Activated T-cell treated with anti-CD3 and anti-CD28 coated beads, Interleukin-2, amount 50 U/mL, for 1 hour (primary cell): ENCODE measurements around the gene EXOC3L4.
"Not testable (repeated sequence)": the region's sequence is repeated elsewhere in the genome, so short reads cannot be mapped to it uniquely, and the experiment has no call there.

ENCODE experiments used
- DNase-seq: peaks from one replicate; pipeline ENCODE4 v3.0.0-alpha.2; 2020

The EXOC3L4 gene

DNA sequence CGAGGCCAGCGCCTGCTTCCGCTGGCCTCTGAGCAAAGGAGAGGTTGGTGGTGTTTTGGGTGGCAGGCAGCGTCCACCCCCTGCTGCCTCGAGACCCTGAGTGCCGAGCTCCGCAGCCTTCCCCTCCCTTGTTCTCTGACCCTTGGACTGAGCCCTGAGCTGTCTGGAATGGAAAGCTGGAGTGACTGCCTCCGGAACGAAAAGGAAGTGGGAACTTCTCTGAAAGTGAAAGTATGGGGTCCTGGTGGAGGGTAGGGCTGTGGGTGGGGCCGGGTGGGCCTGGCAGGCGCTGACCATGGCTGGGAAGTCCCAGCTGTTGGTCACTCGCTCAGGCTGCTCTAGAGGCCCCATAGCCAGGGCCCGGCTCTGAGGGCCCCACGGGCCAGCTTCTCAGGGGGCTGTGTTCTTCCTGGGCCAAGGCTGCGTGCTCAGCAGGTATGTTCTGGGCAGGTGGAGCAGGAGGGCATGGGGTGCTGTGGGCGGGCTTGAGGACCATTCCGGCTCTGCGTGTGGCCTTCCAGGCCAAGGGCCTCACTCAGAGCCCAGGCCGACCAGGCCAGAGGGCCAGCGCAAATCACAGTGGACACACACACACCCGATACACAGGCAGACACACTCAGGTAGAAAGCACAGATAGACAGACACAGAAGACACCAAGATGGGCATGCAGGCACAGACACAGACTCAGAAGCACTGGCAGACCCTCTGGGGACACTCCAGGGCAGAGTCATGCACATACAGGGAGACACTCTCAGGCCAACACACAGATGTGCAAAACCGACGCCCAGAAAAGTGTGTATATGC lies at the start of gene EXOC3L4:
EXOC3L4 (plus strand) TSS at position 320 of the 804 bp plus-strand sequence. CDS start 5,495 bp downstream, outside the sequence.
- no peak for DNase-seq

DNA sequence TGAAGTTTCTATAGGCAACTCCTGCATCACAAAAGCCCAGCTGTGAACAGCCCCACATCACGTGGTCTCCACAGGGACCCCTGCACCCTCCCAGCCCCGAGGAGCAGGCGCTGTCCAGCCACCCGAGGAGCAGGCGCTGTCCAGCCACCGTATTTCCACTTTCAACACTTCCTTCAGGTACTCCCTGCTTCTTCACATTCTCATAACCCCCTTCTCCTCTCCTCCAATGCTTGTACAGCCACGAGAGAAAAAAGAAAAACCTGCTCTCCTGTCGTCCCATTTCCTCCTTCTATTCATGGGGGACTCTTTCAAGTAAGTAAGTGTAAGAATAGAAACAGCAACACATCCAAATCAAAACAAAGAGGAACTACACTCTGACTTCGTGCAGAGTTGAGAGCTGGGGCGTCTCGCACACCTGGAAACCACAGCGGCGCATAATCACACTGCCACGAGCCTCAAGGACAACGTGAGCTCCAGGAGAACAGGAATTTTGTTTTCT lies 49.1 kb upstream of the EXOC3L4 start:
- no peak for DNase-seq

DNA sequence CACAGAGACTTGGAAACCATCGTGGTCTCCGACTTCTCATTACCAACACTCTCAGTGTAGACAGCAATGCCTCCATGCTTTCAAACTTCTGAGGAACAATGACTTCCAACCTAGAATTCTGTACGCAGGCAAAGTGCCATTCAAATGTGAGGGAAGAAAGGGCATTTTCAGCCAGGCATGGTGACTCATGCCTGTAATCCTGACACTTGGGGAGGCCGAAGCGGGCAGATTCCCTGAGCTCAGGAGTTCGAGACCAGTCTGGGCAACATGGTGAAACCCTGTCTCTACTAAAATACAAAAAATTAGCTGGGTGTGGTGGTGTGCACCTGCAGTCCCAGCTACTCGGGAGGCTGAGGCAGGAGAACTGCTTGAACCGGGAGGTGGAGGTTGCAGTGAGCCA lies 47.1 kb upstream of the EXOC3L4 start:
- not testable (repeated sequence) for DNase-seq

DNA sequence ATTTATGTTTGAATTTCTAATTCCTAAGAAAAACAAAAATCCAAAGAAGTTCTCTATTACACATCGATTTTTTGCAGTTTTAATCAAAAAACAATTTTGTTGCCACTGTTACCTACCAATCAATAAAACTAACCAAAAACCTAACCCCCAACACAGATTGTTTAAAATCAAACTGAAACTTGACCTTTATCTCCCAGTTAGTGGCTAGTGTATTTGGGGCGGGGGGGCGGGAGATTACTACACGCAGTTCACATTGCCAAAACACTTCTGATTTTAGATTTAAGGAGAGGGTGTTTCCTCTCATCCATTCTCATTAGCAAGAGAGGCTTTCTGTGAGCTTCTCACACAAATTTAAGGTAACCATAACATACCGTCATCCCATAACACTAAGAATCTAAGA lies 43.6 kb upstream of the EXOC3L4 start:
- no peak for DNase-seq

DNA sequence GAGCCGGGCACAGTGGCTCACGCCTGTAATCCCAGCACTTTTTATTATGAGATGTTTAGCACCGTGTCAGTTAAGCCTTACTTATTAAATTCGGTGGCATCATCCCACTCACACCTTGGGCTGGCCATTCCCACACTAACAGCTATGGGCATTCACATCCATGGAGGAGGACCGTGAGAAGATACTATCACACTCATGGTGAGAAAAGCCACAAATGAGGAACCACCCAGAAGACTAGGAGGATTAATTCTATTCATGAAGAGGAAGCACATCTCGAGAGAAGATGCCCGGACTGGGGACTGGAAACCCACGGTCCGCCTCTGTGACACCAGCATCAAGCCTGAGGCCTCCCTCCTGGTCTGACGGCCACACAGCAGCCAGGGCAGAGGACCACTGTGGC lies 42.1 kb upstream of the EXOC3L4 start:
- DNase-seq, result no peak

DNA sequence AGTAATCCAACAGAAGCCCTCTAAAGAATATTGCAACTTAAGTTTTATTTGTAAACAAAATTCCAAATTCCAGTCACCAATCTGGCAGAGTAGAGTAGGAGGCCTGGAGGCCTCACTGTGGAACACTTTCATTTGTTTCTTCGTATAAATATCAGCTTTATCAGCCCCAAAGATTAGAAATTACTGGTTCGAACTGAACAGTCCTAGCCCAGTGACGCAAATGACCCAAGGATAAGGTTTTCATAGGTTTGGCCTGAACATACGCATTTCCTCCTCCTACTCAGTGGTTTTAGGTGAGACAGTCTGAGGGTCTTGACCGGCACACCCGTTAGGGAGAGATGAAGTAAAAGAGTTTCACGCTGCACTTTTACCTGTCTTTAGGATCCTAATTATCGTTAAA lies 38.8 kb upstream of the EXOC3L4 start:
- DNase-seq, result no peak

DNA sequence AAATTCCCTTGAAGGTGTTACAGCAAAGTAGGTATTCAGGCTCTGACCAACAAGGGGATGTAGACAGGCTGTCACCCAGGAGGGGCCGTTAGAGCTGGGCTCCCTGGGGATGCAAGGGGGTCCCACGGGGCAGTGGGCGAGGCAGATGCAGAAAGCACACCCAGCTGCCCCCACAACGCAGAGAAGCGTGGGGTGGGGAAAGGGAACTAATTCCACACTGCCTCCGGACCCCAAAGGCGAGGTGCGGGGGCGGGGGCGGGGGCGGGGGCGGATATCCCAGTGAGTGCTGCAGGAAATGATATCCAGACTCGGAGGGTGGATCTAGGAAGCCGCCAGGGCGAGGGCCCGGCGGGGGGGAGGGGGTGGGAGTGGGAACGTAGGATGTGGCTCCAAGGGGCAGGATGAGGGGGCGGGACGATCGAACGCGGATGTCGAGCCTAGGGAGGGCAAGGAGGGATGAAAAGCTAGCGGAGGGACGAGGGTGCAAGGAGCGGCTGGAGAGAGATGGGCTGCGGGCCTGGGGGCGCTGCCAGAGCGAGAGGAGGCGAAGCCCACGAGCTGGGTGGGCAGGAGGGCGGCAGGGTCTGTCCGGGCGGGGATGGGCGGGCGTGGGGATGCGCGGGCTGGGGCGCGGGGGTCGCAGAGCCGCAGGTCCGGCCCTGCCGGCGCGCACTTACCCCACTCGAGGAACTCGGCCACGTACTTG lies 38.0 kb upstream of the EXOC3L4 start:
- no peak for DNase-seq

DNA sequence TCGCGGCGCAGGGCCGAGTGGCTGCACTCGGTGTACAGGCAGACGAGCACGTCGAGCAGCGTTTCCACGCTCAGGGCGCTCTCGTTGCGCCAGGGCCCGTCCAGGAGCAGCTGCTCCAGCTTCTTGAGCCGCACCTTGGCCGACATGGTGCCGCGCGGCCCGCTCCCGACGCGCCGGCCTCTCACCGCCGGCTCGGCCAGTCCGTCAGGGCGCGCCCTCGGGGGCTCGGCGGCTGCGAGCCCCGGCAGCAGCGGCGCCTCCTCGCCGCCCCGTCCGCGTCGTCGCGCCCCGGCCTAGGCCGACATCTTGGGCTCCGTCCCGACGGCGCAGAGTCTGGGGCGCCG lies 37.5 kb upstream of the EXOC3L4 start:
- DNase-seq, result no peak

DNA sequence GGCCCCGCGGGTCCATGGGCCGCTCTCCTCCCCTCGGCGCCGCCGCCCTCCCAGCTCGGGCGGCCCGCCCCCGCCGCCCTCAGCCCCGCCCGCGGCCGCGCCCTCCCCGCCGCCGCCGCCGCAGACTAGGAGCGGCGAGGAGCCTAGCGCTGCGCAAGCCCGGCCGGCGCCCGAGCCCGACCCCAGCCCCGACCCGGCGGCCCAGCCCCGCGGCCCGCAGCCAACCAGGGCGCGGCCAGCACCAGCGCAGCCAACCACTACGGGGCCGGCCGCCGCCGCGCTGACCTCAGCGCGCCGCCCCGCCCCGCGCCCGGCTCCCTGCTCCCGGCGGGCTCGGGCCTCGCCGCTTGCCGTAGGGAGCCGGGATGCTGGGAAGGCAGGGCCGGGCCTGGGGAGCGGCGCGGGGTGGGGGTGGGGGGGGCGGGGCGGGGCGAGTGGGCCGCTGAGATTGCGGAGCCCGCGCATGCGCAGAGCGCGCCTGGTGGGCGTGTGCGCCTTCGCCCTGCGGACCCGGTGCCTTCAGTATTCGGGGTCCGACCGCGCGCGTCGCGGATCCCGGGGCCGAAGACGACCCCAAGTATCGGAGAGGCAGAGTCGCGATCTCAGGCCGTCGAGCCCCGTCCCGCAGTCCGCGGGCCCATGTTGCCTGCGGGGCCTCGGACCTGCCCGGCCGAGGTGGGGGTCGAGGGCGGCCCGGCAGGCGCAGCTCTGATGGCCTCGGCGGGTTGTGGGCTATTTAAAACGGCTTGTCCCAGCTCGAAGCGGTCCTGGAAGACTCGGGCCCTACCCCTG lies 37.0 kb upstream of the EXOC3L4 start, which contains the start of gene CDC42BPB:
CDC42BPB (minus strand) TSS at position 178 of the 792 bp plus-strand sequence. CDS start 376 bp downstream, outside the sequence.
- DNase-seq, result peak; percentile 69

DNA sequence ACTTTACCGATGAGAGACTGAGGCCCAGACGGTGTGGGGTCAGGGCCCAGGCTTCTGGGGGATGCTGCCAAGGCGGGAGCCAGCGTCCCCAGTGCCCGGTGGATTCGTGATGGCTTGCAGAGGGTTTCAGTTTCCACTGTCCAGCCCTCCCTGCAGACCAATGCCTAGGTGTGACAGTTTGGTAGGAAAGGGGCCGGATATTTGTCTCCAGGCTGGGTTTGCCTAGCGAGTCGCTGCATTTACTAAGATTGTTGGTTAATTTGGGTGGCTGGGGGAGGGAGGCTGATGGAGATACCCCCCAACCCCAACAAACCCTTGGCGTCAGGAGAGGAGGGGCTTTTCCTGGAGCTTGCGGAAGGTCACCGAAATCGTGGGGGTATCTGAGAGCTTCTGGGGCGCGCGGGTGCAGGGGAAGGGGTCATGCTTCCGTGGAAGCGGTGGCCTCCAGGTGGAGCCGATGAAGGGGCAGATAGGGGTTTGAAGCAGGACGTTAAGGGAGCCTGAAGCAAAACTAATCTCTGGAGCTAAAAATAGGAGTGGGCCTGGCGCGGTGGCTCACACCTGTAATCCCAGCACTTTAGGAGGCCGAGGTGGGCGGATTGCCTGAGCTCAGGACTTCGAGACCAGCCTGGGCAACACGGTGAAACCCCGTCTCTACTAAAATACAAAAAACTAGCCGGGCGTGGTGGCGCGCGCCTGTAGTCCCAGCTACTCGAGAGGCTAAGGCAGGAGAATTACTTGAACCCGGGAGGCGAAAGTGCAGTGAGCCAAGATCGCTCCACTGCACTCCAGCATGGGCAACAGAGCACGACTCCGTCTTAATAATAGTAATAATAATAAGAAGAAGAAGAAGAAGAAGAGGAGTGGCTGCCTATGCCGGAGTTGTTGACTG lies 36.1 kb upstream of the EXOC3L4 start:
- no peak for DNase-seq

DNA sequence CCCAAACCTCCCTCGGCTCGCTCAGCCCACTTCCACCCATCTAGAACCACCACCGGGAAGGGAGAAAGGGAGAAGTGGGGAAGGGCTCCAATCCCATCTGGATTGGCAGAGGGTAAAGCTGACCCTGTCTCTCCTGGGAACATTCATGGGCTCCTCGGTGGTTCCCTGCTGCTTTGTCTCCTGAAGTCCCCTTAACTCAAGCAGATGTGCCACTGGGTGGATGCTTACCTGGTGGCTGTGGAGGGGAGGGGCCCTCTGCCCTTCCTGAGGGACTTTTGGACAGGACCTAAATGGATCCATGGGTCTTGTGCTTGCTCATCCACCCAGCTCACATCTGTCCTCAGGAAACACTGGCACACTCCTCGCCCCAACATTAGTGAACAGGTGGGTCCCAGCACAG lies 35.0 kb upstream of the EXOC3L4 start:
- DNase-seq, result no peak

DNA sequence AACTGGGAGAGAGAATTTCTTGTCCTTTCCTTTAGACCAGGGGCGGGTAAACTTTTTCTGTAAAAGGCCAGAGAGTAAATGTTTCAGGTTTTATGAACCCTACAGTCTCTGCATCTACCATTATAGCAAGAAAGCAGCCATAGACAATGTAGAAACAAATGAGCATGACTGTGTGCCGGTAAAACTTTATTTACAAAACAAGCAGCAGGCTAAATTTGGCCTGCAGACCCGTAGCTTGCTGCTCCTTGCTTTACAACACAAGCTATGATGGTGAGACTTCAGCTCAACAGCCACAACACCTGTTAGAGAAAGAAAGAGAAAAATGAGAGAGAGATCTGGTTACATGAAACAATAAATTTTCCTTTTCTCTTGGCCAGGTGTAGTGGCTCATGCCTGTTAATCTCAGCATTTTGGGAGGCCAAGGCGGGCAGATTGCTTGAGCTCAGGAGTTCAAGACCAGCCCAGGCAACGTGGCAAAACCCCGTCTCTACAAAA lies 33.0 kb upstream of the EXOC3L4 start:
- no peak for DNase-seq

DNA sequence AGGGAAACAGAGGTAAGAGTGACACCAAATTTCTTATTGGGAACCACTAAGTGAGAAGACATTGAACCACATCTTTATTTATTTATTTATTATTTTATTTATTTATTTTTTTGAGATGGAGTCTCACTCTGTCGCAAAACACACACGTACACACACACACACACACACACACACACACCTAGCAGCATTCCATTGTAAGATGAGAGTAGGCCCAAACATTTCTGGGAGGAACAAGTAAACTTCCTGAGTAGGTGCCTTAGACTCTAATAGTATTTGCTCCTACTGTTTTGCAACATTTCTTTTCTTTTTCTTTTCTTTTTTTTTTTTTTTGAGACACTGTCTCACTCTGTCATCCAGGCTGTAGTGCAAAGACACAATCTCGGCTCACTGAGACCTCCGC lies 30.1 kb upstream of the EXOC3L4 start:
- no peak for DNase-seq

DNA sequence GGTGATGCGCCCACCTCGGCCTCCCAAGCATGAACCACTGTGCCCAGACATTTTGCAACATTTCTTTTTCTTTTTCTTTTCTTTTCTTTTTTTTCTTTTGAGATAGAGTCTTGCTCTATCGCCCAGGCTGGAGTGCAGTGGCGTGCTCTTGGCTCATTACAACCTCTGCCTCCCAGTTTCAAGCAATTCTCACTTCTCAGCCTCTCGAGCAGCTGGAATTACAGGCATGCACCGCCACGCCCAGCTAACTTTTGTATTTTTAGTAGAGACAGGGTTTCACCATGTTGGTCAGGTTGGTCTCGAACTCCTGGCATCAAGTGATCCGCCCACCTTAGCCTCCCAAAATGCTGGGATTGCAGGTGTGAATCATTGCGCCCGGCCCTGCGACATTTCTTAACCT lies 29.5 kb upstream of the EXOC3L4 start:
- DNase-seq, result no peak

DNA sequence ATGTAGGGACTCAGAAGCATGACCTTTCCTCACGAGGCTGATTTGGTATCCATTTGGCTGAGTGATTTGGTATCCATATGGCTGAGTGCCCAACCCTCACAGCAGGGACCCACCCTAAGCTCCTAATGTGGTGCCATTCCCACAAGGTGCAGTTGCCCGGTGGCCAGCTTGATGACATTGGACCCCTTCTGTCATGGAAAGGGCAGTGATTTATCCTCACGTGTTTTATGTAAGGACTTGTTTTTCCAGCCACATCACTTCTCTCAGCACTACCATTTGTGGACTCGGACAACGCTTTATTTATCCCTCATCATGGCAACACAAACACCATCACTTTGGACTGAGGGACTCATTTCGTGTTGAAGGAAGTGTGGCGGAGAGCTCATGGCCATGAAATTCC lies 28.7 kb upstream of the EXOC3L4 start:
- DNase-seq, result no peak

DNA sequence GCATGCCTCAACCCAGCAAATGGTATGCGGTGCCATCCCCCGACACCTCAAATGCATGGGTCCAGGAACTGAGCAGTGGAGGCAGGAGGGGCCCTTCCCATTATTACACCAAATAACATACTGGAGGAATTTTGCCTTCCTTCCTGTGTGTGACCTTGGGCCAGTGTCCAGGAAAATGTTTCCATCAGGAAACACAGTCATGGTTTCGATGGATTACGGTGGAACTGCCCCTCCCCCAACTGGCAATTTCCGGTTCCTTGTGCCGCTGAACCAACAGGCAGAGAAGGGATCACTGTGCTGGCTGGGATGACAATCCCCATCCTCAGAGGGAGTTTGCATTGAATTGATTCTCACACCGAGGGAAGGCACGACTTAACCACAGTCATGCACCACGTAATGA lies 28.1 kb upstream of the EXOC3L4 start:
- DNase-seq, result no peak

DNA sequence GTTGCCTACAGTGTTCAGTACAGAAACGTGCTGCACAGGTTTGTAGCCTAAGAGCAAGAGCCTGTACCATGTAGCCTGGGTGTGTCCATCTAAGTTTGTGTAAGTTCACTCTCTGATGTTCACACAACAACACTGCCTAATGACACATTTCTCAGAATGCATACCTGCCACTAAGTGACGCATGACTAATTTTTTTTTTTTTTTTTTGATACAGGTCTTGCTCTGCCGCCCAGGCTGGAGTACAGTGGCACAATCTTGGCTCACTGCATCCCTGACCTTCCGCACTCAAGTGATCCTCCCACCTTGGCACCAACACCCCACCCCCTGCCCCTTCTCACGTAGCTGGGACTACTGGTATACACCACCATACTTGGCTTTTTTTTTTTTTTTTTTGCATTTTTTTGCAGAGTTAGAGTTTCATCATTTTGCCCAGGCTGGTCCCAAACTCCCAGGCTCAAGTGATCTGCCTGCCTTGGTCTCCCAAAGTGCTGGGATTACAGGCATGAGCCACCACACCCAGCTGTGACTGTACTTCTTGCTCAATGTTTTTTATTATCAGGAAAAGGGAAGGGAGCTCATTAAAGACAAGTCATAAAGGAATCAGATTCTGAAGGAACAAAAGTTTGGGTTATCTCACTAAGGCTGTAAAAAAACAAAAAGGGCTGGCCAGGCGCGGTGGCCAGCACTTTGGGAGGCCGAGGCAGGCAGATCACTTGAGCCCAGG lies 27.1 kb upstream of the EXOC3L4 start:
- DNase-seq, result no peak

DNA sequence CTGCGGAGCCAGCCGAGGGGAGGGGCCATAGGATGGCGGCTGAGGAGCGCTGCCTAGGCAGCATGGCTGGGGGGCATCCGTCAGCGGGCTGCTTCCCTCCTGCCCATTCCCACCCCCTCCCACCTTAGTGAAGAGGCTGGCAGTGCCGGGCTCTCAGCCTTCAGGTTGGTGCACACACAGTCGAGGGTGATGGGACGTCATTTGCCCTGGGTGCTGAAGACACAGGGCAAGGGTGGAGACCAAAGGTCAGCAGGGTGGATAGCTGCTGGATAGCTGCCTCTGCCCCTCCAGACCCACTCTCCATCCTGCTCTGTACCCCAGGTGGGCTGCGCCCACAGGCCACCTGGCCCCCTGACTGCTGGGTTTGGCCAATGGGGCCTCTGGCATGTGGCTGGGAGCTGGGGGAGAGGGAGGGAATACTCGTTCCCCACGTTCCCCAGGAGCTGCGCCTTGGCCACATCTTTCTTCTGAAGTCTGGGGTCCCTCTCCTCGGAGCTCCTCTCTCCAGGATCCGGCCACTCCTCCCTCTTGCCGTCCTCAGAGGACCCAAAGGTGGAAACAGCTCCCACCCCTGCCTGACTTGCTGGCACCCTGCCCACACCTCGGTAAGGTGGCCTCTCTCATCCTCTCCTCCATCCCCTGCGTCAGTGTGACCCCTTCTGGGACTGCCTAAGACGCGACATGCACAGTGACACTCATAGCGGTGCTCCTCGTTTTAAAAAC lies 26.0 kb upstream of the EXOC3L4 start:
- no peak for DNase-seq

DNA sequence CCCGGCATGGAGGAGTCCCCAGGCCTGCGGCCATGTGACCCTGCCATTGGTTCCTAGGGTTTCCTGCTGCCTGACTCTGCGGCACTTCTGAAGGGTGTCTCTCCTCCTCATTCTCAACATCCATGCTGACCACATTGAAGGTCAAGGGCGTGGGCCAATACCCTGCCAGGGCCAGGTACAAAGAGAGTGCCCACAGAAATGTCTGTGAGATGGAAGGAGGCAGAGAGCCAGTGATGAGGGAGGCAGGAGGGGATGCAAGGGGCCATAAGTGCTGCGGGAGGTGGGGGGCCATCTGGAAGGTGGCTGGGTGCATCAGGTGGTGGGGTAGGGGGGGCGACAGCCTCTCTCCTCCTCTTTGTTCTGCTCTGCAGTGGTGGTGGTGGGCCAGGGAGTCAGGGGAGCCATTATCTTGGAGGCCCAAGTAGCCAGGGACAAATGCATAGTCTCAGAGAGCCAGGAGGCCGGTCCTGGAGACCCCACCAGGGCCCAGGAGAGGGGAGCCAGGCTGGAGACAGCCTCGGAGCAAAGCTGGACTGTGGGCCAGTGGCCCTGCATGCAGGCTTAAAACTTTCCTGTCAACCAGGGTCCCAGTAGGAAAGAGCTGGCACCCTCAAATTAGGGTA lies 24.2 kb upstream of the EXOC3L4 start:
- no peak for DNase-seq

DNA sequence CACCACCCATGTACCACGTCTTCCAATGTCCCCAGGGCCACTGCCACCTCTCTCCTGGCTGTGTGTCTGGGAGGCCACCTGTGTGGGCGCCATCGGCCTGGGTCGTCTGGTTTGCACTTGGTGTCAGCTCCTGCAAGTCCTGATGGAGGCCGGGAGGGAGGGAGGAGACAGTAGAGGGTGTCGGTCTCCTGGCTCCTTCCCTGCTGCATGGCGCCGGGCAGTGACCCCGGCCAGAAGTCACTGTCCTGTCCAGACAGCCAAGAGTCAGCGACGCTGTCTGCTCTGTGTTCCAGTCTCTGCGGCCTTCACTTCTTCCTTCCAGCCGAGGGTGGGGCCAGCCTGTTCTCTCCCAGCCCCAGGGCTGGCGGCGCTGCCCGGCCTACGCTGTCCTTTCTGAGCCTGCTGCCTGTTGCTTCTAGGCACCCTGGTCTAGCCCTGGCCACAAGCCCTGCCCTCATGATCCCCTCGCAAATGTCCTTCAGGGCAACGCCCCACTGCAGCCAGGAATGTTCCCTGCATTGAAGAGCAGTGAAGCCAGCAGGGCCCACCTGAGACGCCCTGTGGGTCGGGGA lies 23.5 kb upstream of the EXOC3L4 start:
- DNase-seq, result no peak
